HG03432 (cell line): Measurements from ENCODE around the gene PKD2.

Experiments used
- ATAC-seq: cut with Tn5 transposase; IDR thresholded peaks from one replicate; pipeline ENCODE4 v1.9.1; 2021; ENCODE audit warnings: mild to moderate bottlenecking, moderate library complexity; ENCODE audit not compliant: unreplicated experiment

The PKD2 gene

DNA sequence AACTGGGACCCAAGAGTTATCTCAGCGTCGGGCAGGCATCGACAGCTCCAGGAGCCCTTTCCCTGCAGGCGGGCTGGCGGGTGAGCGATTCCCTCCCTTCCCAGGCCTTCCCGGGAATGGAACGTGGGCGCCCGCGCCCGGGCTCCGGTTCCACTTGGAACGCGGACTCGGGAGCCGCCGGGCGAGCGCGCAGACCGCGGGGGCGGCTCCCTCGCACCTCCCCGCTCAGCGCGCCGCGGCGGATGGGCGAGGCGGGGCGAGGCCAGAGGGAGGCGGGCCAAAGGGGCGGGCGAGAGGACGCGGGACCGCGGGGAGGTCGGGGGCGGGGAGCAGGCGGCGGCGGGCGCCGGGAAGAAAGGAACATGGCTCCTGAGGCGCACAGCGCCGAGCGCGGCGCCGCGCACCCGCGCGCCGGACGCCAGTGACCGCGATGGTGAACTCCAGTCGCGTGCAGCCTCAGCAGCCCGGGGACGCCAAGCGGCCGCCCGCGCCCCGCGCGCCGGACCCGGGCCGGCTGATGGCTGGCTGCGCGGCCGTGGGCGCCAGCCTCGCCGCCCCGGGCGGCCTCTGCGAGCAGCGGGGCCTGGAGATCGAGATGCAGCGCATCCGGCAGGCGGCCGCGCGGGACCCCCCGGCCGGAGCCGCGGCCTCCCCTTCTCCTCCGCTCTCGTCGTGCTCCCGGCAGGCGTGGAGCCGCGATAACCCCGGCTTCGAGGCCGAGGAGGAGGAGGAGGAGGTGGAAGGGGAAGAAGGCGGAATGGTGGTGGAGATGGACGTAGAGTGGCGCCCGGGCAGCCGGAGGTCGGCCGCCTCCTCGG lies at the start of gene PKD2:
Gene PKD2 (plus strand): TSS at position 332 of the 818 bp plus-strand sequence. CDS start 99 bp downstream, at position 431.
- peak; percentile 93 for ATAC-seq

DNA sequence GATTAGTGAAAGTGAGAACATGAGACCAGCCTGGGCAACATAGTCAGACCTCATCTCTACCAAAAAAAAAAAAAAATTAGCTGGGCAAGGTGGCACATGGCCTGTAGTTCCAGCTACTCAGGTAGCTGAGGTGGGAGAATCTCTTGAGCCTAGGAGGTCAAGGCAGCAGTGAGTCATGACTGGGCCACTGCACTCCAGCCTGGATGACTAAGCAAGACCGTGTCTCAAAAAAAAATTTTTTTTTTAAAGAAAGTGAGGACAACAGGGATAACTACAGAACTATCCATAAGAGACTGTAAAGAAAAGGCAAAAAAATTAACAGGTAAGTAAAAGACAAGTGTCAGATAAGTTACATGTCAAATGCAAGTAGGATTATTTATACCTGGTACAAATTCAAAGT lies 45.4 kb upstream of the PKD2 start:
- no peak for ATAC-seq

DNA sequence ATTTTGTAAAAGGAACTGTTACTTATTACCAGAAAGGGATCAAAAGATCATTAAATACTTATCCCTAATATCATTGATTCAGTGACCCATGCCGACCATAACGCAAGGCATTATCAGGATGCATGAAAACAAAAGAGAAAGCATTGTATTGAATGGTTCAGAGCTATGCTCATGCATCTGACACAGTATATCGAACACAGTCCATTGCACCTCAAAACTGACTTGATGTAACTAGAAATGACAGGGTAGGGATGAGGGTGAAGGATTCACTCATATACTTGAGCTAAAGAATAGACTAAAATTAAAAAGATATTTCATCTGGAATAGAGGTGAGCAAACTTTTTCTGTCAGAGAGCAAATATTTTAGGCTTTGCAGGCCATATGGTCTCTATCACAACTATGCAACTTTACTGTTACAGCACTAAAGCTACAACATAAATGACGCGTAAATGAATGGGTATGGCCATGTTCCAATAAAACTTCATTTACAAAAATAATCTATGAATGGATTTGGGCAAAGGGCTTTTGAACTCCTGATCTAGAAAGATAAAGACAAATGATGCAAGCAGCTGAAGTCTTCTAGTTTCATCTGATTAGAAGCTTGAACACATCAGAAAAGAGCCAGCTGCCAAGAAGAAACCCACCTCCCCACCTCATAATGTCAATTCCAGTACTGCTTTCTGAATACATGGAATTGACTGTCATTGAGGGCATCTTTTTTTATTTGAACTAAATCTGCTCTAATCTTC lies 44.9 kb upstream of the PKD2 start:
- ATAC-seq: no peak

DNA sequence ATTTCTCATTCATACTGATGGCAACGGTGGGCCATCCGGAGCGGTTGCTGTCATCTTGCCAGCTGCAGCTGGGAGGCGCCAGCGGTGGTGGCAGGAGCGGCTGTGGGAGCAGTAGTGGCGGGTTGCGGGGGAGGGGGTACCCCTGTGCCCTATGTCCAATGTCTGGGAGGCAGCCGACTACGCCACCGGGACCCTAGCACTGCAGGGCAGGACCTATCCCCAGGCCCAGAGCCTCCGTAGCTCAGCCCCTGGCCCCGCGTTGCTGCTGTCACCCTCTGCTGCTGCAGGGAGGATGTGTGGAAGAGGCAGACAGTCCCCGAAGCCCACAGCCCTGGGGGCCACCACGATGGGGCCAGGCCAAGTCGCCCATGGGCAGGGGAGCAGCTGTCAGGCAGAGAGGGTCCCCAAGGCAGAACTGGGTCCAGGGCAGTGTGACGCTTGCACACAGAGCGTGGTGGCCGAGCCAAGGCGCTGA lies 41.9 kb upstream of the PKD2 start:
- no peak for ATAC-seq

DNA sequence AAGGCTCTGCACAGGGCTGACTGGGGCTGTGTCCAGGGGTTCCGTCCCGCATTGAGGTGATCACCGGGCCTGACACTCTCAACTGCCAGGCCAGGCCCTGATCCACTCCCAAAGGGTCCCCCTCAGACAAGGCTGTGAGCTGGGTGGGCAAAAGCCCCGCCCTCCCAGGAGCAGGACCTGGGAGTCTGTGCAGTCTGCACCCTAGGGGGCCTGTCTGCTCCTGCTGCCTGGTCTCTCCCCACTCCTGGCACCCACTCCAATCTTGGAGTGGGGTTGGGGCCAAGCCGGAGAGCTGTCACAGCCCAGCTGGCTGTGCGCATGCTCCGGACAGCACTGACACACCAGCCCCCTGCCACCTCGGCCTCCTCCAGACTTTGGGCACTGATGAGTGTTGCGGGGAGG lies 41.3 kb upstream of the PKD2 start:
- ATAC-seq: no peak

DNA sequence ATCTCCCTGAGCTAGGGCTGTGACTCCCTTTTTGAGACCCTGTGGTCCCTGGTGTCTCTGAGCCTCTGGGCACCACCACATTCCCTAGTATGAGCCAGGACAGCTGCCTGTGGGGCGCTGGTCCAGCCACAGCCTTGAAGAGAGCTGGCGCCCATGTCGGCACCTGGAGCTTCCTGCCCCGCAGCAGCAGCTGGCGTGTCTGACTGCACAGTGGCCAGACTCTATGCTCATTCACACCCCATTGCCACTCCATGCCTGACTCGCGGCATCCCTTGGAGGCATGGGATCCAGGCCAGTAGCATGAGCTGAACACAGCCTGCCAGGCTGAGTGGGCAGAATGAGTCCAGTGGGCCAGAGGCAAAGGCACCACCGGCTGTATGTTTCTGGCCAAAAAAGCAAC lies 40.2 kb upstream of the PKD2 start:
- no peak for ATAC-seq

DNA sequence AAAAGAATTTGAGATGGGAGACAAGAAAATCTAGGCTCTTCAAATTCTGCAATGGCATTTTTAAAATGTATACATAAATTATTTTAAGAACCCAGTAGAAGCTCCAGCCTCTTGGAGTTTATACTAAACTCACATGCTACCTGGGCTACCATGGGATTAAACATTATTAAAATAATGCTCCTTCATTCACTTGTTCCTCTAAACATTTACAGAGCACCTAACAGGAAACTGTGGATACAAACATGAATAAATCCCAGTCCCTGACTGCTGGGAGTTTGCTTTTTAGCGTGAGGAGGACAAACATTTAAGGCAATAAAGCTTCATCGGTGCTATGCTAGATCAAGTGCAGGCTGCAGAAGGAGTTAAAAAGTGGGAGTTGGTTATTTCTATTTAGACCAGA lies 37.3 kb upstream of the PKD2 start:
- no peak for ATAC-seq

DNA sequence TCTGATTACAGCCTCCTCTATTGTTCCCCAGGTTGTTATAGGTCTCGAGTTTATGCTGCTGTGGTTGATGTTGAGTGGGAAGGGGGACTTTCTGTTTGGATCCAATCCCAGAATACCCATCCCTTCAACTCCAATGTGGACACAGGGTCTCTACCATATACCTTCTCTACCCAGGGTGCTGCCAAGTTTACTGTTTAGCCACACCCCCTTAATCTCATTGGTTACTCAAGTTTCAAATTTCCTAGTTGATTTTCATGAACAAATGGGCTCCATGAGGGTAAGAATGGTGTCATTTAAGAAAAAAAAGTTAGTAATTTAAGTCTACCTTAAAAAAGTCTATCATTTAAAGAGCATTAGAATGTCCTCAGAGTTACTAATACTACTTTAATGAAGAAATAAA lies 35.6 kb upstream of the PKD2 start:
- no peak for ATAC-seq

DNA sequence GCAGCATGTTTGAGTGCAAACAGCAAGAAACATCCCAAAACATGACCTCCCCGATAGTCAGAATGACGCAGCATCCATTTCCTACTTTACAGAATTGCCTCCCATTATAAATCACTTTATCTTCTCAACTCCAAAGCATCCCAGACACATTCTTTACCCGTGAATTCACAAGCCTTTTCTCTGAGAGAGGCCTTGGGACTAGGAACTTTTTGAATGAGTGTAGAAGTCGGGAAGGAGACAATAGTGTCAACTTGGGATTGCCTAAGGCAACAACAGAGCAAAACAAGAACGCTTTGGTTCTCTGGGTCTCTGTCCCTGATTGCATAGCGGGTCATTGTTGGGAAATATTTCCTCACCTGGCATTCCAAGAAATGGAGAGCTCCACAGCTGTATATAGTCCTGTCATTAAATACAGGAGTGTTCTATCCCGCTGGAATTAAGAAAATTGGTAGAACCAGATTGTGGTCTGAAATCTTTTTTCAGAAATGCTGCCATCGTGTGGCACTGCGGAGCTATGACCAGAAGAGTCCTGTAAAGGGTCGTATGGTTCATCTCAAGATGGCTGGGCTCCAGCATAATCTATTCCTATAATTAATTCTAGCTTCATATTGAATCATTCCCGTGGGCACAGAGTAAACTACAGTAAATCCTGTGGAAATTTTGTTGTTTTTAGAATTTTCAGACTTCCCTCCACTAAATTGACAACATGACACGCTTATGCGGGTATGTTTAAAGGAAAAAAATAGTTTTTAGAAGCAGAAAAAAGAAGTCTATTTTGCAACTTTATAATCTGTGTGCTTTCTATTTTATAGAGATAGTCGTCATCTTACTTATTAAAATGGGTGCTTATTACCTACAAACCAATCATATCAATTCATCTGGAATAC lies 33.9 kb upstream of the PKD2 start:
- peak; percentile 81 for ATAC-seq

DNA sequence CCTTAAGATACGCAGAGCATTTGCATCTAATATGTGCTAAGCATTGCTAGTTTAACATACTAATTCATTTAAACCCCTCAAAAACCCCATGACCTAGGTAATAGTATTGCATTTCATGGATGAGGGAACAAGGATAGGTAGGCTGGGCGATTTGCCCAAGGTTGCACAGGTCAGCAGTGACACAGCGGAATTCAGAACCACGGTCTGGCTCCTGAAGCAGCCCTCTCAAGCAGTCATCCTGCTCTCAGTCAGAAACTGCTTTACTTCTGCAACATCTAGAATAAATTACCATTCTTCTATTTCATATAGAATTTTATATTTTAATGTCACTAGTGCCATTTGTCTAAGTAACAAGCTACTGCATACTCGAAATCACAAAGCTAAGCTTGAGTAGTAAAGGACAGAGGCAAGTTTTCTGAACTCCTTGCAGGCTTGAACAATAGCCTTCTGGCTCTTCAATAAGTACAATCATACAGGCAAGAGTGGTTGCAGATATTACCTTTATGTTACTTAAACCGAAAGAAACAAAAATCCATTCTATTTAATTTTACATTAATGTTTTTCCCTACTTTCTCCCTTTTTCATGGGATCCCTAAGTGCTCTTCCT lies 32.5 kb upstream of the PKD2 start:
- ATAC-seq: peak; percentile 26

DNA sequence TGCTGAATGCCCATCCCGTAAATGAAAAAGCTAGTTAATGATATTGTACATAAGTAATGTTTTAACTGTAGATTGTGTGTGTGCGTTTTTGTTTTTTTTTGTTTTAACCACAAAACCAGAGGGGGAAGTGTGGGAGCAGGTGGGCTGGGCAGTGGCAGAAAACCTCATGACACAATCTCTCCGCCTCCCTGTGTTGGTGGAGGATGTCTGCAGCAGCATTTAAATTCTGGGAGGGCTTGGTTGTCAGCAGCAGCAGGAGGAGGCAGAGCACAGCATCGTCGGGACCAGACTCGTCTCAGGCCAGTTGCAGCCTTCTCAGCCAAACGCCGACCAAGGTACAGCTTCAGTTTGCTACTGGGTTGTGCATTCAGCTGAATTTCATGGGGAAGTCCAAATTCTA lies 32.0 kb upstream of the PKD2 start, which contains the start of gene SPP1:
Gene SPP1 (plus strand): TSS at position 249 of the 400 bp plus-strand sequence. CDS start 1,182 bp downstream, outside the sequence.
- ATAC-seq: peak; percentile 77

DNA sequence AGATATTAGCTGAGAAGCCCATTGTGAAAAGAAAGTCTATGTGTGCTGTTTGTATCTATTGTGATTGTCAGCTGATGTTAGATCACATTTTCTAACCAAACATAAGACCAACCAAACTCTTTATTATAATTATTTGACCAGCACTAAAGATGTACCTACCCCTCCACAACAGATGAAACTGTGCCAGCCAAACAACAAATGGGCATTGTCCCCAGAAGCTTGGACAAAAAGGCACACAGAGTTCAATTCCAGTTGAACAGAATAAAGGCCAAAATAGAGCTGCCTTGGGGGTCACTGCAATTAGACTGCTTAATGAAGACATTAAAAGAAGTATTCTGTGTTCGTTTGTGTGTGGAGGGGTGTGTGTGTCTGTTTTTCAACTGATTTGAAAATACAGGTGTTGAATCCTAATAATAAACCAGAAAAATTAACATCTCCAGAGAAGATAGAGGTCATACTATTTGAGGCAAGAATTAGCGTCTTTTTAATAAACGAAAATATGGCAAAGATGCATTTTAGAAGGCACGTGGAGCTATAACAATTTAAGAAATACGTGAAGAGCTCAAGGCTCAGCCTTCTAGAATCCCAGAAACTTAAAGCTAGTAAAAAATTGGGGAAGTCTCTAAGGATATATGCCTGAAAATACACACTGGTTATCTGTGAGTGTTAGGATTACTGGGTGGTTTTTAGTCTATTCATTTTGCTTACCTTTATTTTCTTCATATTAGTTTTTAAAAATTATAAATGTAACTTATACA lies 29.7 kb upstream of the PKD2 start:
- ATAC-seq: no peak

DNA sequence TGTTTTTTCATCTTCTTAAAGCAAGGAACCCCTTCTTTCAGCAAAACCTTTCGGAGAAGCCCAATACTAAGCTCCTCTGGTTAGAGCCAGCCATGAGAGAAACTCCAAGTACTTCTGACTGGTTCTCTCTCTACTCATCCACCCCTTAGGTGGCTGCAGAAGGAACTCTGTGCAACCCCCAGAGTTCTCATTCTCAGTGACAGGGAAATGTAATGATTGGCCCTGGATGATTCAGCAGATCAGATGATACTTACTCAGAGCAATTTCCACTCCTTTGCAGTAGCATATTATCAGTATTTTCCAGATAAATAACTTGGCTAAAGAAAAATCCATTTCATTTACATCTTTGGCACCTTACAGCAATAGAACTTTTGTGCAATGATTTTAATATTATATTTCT lies 28.8 kb upstream of the PKD2 start:
- ATAC-seq: no peak

DNA sequence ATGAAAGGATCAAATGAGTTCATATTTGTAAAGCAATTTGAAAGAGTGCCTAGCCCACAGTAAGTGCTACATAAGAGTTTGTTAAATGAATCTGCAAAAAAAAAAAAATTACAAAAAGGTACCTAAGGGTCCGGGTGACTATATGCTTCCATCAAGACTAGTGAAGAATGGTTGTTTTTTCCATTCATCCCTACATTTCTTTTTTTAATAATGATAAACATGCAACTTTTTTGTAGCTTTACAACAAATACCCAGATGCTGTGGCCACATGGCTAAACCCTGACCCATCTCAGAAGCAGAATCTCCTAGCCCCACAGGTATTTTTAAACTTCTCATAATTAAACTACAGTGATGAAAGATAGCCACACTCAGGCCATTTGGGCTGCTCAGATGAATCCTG lies 27.6 kb upstream of the PKD2 start:
- ATAC-seq: no peak

DNA sequence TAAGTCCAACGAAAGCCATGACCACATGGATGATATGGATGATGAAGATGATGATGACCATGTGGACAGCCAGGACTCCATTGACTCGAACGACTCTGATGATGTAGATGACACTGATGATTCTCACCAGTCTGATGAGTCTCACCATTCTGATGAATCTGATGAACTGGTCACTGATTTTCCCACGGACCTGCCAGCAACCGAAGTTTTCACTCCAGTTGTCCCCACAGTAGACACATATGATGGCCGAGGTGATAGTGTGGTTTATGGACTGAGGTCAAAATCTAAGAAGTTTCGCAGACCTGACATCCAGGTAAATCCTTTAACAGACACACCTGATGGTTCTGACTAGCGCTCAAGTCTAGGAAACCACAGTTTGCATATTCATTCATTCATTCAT lies 25.9 kb upstream of the PKD2 start:
- ATAC-seq: no peak

DNA sequence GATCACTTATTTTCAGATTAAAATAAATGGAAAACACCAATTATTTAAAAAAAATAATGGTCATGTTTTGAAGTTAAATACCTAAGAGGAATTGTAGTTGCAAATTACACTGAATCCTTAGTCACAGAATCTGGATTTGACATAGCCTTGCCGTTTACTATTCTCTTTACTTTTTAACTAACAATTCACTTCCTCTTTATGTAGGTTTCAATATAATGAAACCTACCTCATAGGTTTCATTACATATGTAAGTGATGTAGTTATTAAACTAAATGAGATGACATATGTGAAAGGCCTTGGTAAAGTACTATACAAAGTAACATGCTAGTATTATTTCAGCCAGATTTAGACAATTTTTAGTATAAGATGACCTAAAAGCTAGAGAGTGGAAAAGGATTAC lies 25.4 kb upstream of the PKD2 start:
- ATAC-seq: no peak

DNA sequence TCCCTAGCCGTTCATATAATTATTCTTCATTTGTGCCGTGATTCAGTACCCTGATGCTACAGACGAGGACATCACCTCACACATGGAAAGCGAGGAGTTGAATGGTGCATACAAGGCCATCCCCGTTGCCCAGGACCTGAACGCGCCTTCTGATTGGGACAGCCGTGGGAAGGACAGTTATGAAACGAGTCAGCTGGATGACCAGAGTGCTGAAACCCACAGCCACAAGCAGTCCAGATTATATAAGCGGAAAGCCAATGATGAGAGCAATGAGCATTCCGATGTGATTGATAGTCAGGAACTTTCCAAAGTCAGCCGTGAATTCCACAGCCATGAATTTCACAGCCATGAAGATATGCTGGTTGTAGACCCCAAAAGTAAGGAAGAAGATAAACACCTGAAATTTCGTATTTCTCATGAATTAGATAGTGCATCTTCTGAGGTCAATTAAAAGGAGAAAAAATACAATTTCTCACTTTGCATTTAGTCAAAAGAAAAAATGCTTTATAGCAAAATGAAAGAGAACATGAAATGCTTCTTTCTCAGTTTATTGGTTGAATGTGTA lies 24.9 kb upstream of the PKD2 start:
- ATAC-seq: no peak

DNA sequence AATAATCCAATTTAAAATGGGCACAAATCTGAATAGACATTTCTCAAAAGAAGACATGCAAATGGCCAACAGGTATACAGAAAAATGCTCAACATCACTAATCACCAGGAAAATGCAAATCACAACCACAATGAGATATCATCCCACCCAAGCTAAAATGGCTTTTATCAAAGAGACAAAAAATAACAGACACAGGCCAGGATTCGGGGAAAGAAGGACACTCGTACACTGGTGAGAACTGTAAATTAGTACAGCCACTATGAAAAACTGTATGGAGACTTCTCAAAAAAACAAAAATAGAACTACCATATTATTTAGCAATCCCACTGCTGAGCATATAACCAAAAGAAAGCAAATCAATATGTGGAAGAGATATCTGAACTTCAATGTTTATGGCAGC lies 23.4 kb upstream of the PKD2 start:
- no peak for ATAC-seq

DNA sequence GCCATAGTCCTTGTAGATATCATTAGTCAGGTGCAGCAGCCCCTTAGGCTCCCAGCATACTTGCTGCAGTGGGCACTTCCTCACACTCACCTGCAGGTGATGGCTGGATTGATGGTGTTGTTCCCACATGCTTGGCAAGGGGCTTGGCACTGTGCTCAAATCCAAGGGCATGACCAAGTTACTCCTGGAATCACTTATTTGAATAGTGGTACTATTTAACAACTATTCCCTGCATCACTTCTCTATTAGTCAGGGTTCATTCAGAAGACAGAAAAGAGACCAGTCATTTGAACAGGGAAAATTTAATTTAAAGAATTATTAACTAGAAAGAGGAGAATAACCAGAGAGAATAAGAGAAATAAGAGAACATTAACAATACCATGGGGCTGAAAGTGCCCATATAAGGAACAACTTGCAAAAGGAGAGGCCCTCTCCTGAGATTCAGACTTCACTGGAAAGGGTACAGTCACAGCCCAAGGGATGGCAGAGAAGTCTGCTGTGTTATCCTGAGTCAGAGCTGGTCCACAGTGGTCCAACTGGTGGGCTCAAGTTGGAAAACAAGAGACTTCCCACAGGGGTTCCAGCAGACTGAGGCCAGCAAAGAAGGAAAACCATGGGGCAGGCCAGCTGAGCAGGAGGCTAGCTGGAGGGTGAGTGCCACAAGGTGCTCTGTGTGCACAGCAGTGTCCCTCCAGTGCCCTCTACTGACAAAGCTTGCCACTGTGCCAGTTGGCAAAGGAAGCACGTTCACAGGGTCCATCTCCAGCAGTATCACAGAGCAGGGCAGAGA lies 22.1 kb upstream of the PKD2 start:
- ATAC-seq: peak; percentile 82
